D721Med (cell line): ENCODE measurements around the gene DYRK1B.

ENCODE experiments used
- DNase-seq: peaks from one replicate; pipeline ENCODE4 v3.0.0; 2011; ENCODE audit warnings: low spot score; ENCODE audit not compliant: insufficient read length
- FAIRE-seq: peaks from 2 replicates; lab custom pipeline; 2011; peaks lifted over from hg19 to GRCh38; lab: Jason Lieb, UNC
- CTCF ChIP-seq: IDR thresholded peaks from 2 replicates; pipeline ENCODE4 v1.5.1; 2012; ENCODE audit warnings: mild to moderate bottlenecking, control low read depth; ENCODE audit not compliant: insufficient read depth; ENCODE audit errors: missing control alignments

DYRK1B gene

GRCh38 chr19:39848392-39848791, 14.4 kb upstream of the DYRK1B start:
- no peak for TF ChIP-seq CTCF
- FAIRE-seq (no peak), DNase-seq (no peak)

DNA sequence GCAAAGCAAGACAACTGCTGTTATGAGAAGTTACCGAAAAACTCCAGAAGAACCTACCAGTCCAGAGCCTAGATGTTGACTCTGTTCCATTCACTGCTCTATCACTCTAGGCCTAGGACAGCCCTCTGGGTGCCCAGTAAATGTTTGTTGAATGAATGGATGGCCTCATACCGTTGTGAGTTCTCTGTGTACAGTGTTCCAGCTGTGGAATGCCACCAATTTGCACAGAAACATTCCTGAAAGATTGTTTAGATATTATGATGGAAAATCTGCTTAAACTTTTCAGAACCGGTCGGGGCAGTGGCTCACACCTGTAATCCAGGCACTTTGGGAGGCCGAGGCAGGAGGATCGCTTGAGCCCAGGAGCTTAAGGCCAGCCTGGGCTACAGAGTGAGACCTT, 13.6 kb upstream of the DYRK1B start:
- no peak for TF ChIP-seq CTCF
- DNase-seq (no peak), FAIRE-seq (no peak)

DNA sequence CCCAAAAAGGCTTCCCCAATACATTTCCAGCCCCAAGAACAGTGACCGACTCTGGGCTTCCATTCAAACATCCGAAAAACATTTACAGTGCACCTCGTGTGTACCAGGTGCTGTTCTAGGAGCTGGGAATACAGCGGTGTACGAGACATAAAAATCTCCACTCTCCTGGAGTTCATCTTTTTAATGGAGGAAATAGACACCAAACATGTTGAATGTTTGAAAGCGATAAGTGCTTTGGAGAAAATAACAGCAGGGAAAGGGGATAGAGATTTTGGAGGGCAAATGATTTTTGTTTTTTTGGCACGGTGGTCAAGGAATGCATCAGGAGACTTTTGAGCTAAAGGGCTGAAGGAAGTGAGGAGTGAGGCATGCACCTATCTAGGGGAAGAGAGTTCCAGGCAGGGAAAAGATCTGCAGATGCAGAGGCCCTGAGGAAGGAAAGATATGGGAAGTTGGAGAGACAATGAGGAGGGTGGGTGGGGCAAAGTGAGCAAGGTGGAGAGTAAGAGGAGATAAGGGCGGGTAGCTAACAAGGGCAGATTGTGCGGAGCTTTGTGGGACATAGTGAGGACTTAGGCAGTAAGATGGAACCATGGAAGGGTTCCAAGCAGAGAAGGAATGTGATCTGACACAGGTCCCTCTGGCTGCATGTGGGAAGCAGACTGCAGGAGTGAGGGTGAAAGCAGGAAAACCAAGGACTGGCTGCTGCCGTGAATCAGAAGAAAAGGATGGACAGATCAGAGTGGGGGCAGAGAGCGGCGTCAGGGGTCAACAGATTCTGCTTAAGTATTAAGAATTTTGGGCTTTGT, 12.9 kb upstream of the DYRK1B start:
- FAIRE-seq: no peak
- TF ChIP-seq CTCF: no peak
- no peak for DNase-seq

GRCh38 chr19:39845933-39846677, 12.1 kb upstream of the DYRK1B start, which contains the start of gene FBL:
Gene FBL, minus strand, starts transcription at chr19:39846379. Its CDS starts 79 bp downstream, at chr19:39846300.
- no peak for TF ChIP-seq CTCF
- FAIRE-seq (no peak), DNase-seq (peak; percentile 97)

DNA sequence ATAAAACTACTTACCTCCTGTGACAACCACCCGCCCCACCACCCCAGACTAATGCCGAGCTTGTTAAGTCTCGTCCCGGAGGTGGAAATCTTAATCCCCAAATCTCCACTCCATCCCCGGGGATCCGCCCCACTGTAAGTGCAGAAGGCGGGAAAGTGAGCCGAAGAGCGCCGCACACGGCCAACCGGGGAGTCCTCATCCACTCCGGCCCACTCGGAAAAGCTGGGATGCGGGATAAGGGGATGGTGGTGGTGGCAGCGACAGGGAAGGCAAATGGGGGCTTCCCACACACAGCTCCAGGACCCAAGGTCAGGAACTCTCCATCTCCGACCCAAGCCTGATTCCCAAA, 11.6 kb upstream of the DYRK1B start:
- FAIRE-seq (no peak), DNase-seq (no peak)
- no peak for TF ChIP-seq CTCF

DNA sequence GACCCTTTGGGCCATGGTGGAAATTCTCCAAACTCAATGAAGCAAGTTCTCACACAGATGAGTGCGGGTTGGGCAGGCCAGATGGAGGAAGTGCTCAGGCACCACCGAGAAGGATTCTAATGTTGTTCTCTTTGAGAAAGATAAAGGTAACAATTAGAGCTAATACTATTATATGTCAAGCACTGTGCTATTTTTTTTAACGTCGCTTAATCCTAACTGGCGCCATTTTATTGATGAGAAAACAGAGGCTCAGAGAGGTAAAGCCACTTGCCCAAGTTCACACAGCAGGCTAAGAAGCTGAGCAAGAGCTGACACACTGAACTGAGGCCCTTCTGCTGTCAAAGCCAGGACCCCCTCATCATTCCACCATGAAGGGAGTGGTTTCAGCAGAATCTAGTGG, 11.2 kb upstream of the DYRK1B start:
- no peak for TF ChIP-seq CTCF
- DNase-seq (no peak), FAIRE-seq (no peak)
